Keratinocyte (primary cell): ENCODE results near the gene TNFSF10. TPM values are rescaled to one million over a fixed set of nuclear protein-coding genes. Genes with fewer than 3 reads are reported as not detected.

Source experiments
- DNase-seq: peaks from one replicate; pipeline ENCODE4 v3.0.0-alpha.2; 2011; ENCODE audit warnings: low read depth, missing footprints, low spot score
- FAIRE-seq: peaks from 2 replicates; lab custom pipeline; 2011; peaks lifted over from hg19 to GRCh38; lab: Jason Lieb, UNC
- H2AFZ ChIP-seq: 2 replicates; pipeline ENCODE4 v1.6.0; 2012; ENCODE audit warnings: low read length, control low read depth, inconsistent platforms; ENCODE audit not compliant: control insufficient read depth
- H3K27ac ChIP-seq: 2 replicates; pipeline ENCODE4 v1.5.1; 2011; ENCODE audit warnings: low read length; ENCODE audit not compliant: control insufficient read depth, insufficient read depth
- H3K27me3 ChIP-seq: 3 replicates; pipeline ENCODE4 v1.6.0; 2011; ENCODE audit warnings: low read length; ENCODE audit not compliant: control insufficient read depth, insufficient read depth; ENCODE audit errors: extremely low read depth
- H3K36me3 ChIP-seq, 2 experiments: 2 replicates in 1 of 2; 3 replicates in 1 of 2; pipeline ENCODE4 v1.5.1; 2011; ENCODE audit warnings: low read length in 2 of 2, mild to moderate bottlenecking in 1 of 2; ENCODE audit not compliant: control insufficient read depth in 2 of 2, insufficient read depth in 2 of 2; ENCODE audit errors: extremely low read depth in 1 of 2
- H3K4me1 ChIP-seq: 3 replicates; pipeline ENCODE4 v1.5.1; 2011; ENCODE audit warnings: low read length; ENCODE audit not compliant: control insufficient read depth, insufficient read depth; ENCODE audit errors: extremely low read depth
- H3K4me2 ChIP-seq: 3 replicates; pipeline ENCODE4 v1.6.0; 2011; ENCODE audit warnings: low read depth, low read length; ENCODE audit not compliant: control insufficient read depth, insufficient read depth; ENCODE audit errors: extremely low read depth
- H3K4me3 ChIP-seq, 3 experiments: fragments of 200-600 bp in 1 of 3; sonication (generic) in 1 of 3; 2 replicates in 2 of 3; 3 replicates in 1 of 3; pipeline ENCODE4 v1.5.1; 2011 to 2016; ENCODE audit warnings: low read length in 3 of 3, mild to moderate bottlenecking in 3 of 3, control low read depth in 2 of 3, inconsistent platforms in 1 of 3, low read depth in 1 of 3, mixed read lengths in 1 of 3, mixed run types in 1 of 3, moderate library complexity in 1 of 3; ENCODE audit not compliant: control insufficient read depth in 2 of 3, insufficient read depth in 2 of 3; ENCODE audit errors: extremely low read depth in 1 of 3
- H3K79me2 ChIP-seq: 2 replicates; pipeline ENCODE4 v1.6.0; 2012; ENCODE audit warnings: low read length; ENCODE audit not compliant: control insufficient read depth, insufficient read depth
- H3K9ac ChIP-seq: 3 replicates; pipeline ENCODE4 v1.6.0; 2011; ENCODE audit warnings: low read length; ENCODE audit not compliant: control insufficient read depth, insufficient read depth; ENCODE audit errors: extremely low read depth
- H3K9me1 ChIP-seq: 3 replicates; pipeline ENCODE4 v1.6.0; 2011; ENCODE audit warnings: low read length; ENCODE audit not compliant: control insufficient read depth, insufficient read depth; ENCODE audit errors: extremely low read depth
- H3K9me3 ChIP-seq: 2 replicates; pipeline ENCODE4 v1.5.1; 2012; ENCODE audit warnings: low read depth, low read length; ENCODE audit not compliant: control insufficient read depth
- H4K20me1 ChIP-seq: 3 replicates; pipeline ENCODE4 v1.6.0; 2011; ENCODE audit warnings: low read length; ENCODE audit not compliant: control insufficient read depth, insufficient read depth; ENCODE audit errors: extremely low read depth
- EZH2 ChIP-seq: IDR thresholded peaks from one replicate; pipeline ENCODE4 v1.6.1; 2012; ENCODE audit warnings: inconsistent platforms, mild to moderate bottlenecking, low read length, moderate library complexity
- dilution Hi-C: fragments of 300-500 bp; cut with MboI; formaldehyde crosslinking; loops from one replicate; pipeline ENCODE4 v1.7.0; 2020; ENCODE audit warnings: low sequenced_read_pairs; ENCODE audit not compliant: extremely low pct_ligation_motif_present
- polyA plus RNA-seq, 5 experiments: library from polyadenylated mRNA; depleted of rRNA in 3 of 5; stranded (reverse) in 3 of 5; stranded (forward) in 1 of 5; unstranded in 1 of 5; fragments of >200 nt; gene quantifications; 1 replicate in 1 of 5; 2 replicates in 3 of 5; 3 replicates in 1 of 5; pipeline versions ENCODE4 v1.2.1 to v1.2.3, GENCODE V29; 2011 to 2012; ENCODE audit warnings: missing spikeins in 2 of 5, low read depth in 1 of 5, low replicate concordance in 1 of 5
- small RNA-seq, 3 experiments: library from RNA; depleted of rRNA; stranded (forward); fragments of <200 nt; gene quantifications; one replicate each; pipeline ENCODE3, GENCODE V24; 2012; ENCODE audit warnings: low read depth in 3 of 3, low replicate concordance in 1 of 3; ENCODE audit not compliant: insufficient read length in 3 of 3
- TF ChIP-seq, protein P1 (sequence below), 3 experiments: IDR thresholded peaks in 1 of 3; conservative IDR thresholded peaks in 1 of 3; optimal IDR thresholded peaks in 1 of 3; 2 replicates in 2 of 3; 3 replicates in 1 of 3; pipeline versions ENCODE3 to v1.5.1; 2011; ENCODE audit warnings: low read length in 3 of 3, mild to moderate bottlenecking in 3 of 3, moderate library complexity in 2 of 3, control low read depth in 1 of 3, inconsistent platforms in 1 of 3; ENCODE audit not compliant: insufficient read depth in 2 of 3; ENCODE audit errors: extremely low read depth in 1 of 3

Gene TNFSF10
- polyA plus RNA-seq, 1 donor (not counting 4 experiments of a cell fraction or from before 2014, with no cell fraction given) = 21.7 TPM

DNA sequence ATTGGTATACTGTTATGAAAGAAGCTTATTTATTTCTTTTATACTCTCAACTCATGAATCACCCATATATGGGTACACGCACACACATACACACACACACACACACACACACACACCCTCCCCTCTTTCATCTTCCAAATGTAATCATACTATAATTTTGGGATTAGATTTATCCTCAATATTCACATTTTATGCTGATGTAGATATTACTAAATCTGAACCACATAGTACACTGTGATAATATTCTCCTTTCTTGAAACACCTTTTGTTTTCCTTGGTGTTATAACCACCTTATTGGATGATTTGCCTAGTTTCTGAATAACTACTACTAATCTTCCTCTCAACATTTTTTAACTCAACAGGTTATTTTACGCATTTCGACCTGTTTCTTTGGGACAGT lies 66.8 kb downstream of the TNFSF10 start:
- no peak for DNase-seq
- dilution Hi-C loops = no loop called here

More for the DNA sequence above, 66.8 kb downstream of the TNFSF10 start:
- no peaks in the 10 kb centered on the region for H3K27me3 ChIP-seq
- FAIRE-seq = no peak
- H4K20me1 ChIP-seq = no peaks in the 10 kb centered on the region
- H3K4me1 ChIP-seq = peaks cover 9% of the 10 kb centered on the region
- H3K4me3 ChIP-seq = no peak overlapping the region
- no peak overlapping the region for H2AFZ ChIP-seq
- no peaks in the 10 kb centered on the region for H3K9me3 ChIP-seq
- no peak overlapping the region for H3K4me2 ChIP-seq
- TF ChIP-seq, protein P1, sequence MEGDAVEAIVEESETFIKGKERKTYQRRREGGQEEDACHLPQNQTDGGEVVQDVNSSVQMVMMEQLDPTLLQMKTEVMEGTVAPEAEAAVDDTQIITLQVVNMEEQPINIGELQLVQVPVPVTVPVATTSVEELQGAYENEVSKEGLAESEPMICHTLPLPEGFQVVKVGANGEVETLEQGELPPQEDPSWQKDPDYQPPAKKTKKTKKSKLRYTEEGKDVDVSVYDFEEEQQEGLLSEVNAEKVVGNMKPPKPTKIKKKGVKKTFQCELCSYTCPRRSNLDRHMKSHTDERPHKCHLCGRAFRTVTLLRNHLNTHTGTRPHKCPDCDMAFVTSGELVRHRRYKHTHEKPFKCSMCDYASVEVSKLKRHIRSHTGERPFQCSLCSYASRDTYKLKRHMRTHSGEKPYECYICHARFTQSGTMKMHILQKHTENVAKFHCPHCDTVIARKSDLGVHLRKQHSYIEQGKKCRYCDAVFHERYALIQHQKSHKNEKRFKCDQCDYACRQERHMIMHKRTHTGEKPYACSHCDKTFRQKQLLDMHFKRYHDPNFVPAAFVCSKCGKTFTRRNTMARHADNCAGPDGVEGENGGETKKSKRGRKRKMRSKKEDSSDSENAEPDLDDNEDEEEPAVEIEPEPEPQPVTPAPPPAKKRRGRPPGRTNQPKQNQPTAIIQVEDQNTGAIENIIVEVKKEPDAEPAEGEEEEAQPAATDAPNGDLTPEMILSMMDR (optimal IDR thresholded peaks at IDR 0.05 in 1 of 3, IDR thresholded peaks at IDR 0.05 in 1 of 3, conservative IDR thresholded peaks at IDR 0.05 in 1 of 3; ENCODE audit: extremely low read depth in 1 of 3, insufficient read depth in 2 of 3, low read length in 3 of 3) = no peak
- TF ChIP-seq EZH2 = no peak
- H3K27ac ChIP-seq = no peak overlapping the region
- H3K36me3 ChIP-seq = no peaks in the 10 kb centered on the region
- H3K9ac ChIP-seq = no peak overlapping the region
- no peaks in the 10 kb centered on the region for H3K9me1 ChIP-seq
- no peaks in the 10 kb centered on the region for H3K79me2 ChIP-seq

Small RNA genes lying within 50 kb of the gene (small RNA-seq; reads per million reads assigned to genes)
- gene AC007919.1 = 0 reads per million in 3 experiments

Other genes with a start within 250 kb of the TNFSF10 start
- gene GHSR, start 75.0 kb downstream of the TNFSF10 start, polyA plus RNA-seq = not detected in 3 replicates
- gene NCEH1, start 187.6 kb upstream of the TNFSF10 start, polyA plus RNA-seq = 8.0 to 17.4 TPM (median 13.2 TPM) in 3 replicates
- 16.3 to 34.2 TPM (median 18.6 TPM) in 3 replicates for gene ECT2, start 227.3 kb upstream of the TNFSF10 start, polyA plus RNA-seq